Hepatocyte (in vitro differentiated cells): ENCODE measurements around the gene PHACTR3.

Experiments used
- EZH2 ChIP-seq: fragments of 200-600 bp; sonication (generic); IDR thresholded peaks from 2 replicates; pipeline ENCODE4 v1.6.1; 2016; ENCODE audit warnings: antibody characterized with exemption, mild to moderate bottlenecking, borderline replicate concordance
- TF ChIP-seq, protein P1 (sequence below): fragments of 200-600 bp; sonication (generic); IDR thresholded peaks from 2 replicates; pipeline ENCODE4 v1.5.1; 2016; ENCODE audit warnings: antibody characterized with exemption, mild to moderate bottlenecking; ENCODE audit not compliant: poor library complexity

DNA sequence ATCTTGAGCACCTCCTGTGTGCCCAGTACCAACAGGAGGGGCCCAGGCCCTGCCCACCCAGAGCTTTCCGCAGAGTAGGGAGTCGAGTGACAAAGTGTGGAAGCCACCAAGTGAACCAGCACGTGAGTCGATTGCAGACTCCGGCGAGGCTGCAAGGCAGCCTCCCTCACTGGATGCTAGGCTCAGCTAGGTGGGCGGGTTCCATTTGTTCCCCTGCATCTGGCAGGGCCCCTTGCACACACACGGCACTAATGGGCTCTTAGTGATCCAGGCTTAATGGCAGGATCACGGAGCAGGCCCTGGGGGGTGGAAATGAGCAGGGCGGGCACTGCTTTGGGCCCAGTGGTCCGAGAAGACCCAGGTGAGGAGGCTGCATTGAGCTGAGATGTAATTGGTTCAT is 140.4 kb downstream of the PHACTR3 start:
- TF ChIP-seq, protein P1, sequence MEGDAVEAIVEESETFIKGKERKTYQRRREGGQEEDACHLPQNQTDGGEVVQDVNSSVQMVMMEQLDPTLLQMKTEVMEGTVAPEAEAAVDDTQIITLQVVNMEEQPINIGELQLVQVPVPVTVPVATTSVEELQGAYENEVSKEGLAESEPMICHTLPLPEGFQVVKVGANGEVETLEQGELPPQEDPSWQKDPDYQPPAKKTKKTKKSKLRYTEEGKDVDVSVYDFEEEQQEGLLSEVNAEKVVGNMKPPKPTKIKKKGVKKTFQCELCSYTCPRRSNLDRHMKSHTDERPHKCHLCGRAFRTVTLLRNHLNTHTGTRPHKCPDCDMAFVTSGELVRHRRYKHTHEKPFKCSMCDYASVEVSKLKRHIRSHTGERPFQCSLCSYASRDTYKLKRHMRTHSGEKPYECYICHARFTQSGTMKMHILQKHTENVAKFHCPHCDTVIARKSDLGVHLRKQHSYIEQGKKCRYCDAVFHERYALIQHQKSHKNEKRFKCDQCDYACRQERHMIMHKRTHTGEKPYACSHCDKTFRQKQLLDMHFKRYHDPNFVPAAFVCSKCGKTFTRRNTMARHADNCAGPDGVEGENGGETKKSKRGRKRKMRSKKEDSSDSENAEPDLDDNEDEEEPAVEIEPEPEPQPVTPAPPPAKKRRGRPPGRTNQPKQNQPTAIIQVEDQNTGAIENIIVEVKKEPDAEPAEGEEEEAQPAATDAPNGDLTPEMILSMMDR = no peak
- TF ChIP-seq EZH2 = no peak
